HG03159 (cell line): ENCODE data around the gene IRAK1BP1.
A peak's percentile ranks its signal among the peaks of the same experiment; 100 is the strongest.
"Not testable (repeated sequence)": the region's sequence is repeated elsewhere in the genome, so short reads cannot be mapped to it uniquely, and the experiment has no call there.

Source experiments
- ATAC-seq: cut with Tn5 transposase; IDR thresholded peaks from one replicate; pipeline ENCODE4 v1.9.1; 2021; ENCODE audit warnings: mild to moderate bottlenecking, moderate library complexity; ENCODE audit not compliant: unreplicated experiment

Gene IRAK1BP1

GRCh38 chr6:78867370-78868040, at the start of gene IRAK1BP1:
Gene IRAK1BP1 (plus strand): TSS chr6:78867551. CDS start chr6:78867577, 26 bp downstream.
- ATAC-seq: peak; percentile 97

GRCh38 chr6:78824045-78824444, 43.3 kb upstream of the IRAK1BP1 start:
- no peak for ATAC-seq

GRCh38 chr6:78829407-78829806, 37.9 kb upstream of the IRAK1BP1 start:
- ATAC-seq: peak; percentile 44

- ATAC-seq: no peak
These were observed 36.5 kb upstream of the IRAK1BP1 start for GRCh38 chr6:78830805-78831204.

- ATAC-seq: no peak
These were observed 35.9 kb upstream of the IRAK1BP1 start for GRCh38 chr6:78831492-78831891.

GRCh38 chr6:78832091-78832808, 35.1 kb upstream of the IRAK1BP1 start:
- peak; percentile 64 for ATAC-seq

GRCh38 chr6:78835817-78836216, 31.5 kb upstream of the IRAK1BP1 start:
- no peak for ATAC-seq

- ATAC-seq: no peak
These were observed 30.8 kb upstream of the IRAK1BP1 start for GRCh38 chr6:78836598-78836997.

GRCh38 chr6:78841111-78841510, 26.2 kb upstream of the IRAK1BP1 start:
- no peak for ATAC-seq

GRCh38 chr6:78842953-78843352, 24.4 kb upstream of the IRAK1BP1 start:
- no peak for ATAC-seq

GRCh38 chr6:78844899-78845298, 22.5 kb upstream of the IRAK1BP1 start:
- ATAC-seq: no peak

- no peak for ATAC-seq
These were observed 21.8 kb upstream of the IRAK1BP1 start for GRCh38 chr6:78845567-78845966.

- no peak for ATAC-seq
These were observed 16.7 kb upstream of the IRAK1BP1 start for GRCh38 chr6:78850621-78851020.

GRCh38 chr6:78851156-78851555, 16.2 kb upstream of the IRAK1BP1 start:
- no peak for ATAC-seq

GRCh38 chr6:78854546-78854945, 12.8 kb upstream of the IRAK1BP1 start:
- no peak for ATAC-seq

- ATAC-seq: not testable (repeated sequence)
These were observed 8.9 kb upstream of the IRAK1BP1 start for GRCh38 chr6:78858339-78858938.

- no peak for ATAC-seq
These were observed 5.8 kb upstream of the IRAK1BP1 start for GRCh38 chr6:78861509-78861908.

- ATAC-seq: no peak
These were observed 3.8 kb upstream of the IRAK1BP1 start for GRCh38 chr6:78863576-78863975.

- no peak for ATAC-seq
These were observed 2.4 kb upstream of the IRAK1BP1 start for GRCh38 chr6:78864957-78865356.

- peak; percentile 40 for ATAC-seq
These were observed 356 bp upstream of the IRAK1BP1 start for GRCh38 chr6:78867020-78867369.

- ATAC-seq: no peak
These were observed 765 bp downstream of the IRAK1BP1 start for GRCh38 chr6:78868116-78868515.

GRCh38 chr6:78875505-78875904, 8.2 kb downstream of the IRAK1BP1 start:
- ATAC-seq: no peak
